Activated CD4-positive, alpha-beta T cell treated with anti-CD3 and anti-CD28 coated beads for 36 hours (primary cell): ENCODE data around the gene HOXD4. TPM values are rescaled to one million over a fixed set of nuclear protein-coding genes. Genes with fewer than 3 reads are reported as not detected.
A peak's percentile ranks its signal among the peaks of the same experiment; 100 is the strongest.

Experiments
- ATAC-seq: fragments of 200-7000 bp; cut with Tn5 transposase; one replicate; pipeline ENCODE4 v1.10.0; 2021; ENCODE audit warnings: mild to moderate bottlenecking, moderate library complexity
- CTCF ChIA-PET: fragments of 350-600 bp; sonication (Branson Sonifier 250); formaldehyde crosslinking; loops from one replicate; lab custom pipeline; 2021; ENCODE audit warnings: antibody characterized with exemption; lab: Charles Lee
- POLR2A ChIA-PET: fragments of 350-600 bp; sonication (Branson Sonifier 250); formaldehyde crosslinking; loops from one replicate; lab custom pipeline; 2021; ENCODE audit warnings: antibody characterized with exemption, inconsistent platforms; lab: Charles Lee
- DNase-seq: peaks from one replicate; pipeline ENCODE4 v3.0.0-alpha.2; 2020
- H3K27ac Mint-ChIP-seq: one replicate; pipeline ENCODE4 v1.8.0; 2021; ENCODE audit warnings: mixed read lengths
- H3K27me3 Mint-ChIP-seq: one replicate; pipeline ENCODE4 v1.8.0; 2021; ENCODE audit warnings: mixed read lengths
- H3K36me3 Mint-ChIP-seq: one replicate; pipeline ENCODE4 v1.8.0; 2021; ENCODE audit warnings: low read depth, mixed read lengths
- H3K4me1 Mint-ChIP-seq: one replicate; pipeline ENCODE4 v1.8.0; 2021; ENCODE audit warnings: mixed read lengths
- H3K4me3 Mint-ChIP-seq: one replicate; pipeline ENCODE4 v1.8.0; 2021; ENCODE audit warnings: mild to moderate bottlenecking, moderate library complexity, mixed read lengths
- H3K9me3 Mint-ChIP-seq: one replicate; pipeline ENCODE4 v1.8.0; 2021; ENCODE audit warnings: low read depth, mixed read lengths
- intact Hi-C, 2 experiments: fragments of 100-400 bp; cut with DNase I in 1 of 2; cut with micrococcal nuclease in 1 of 2; formaldehyde crosslinking; loops; one replicate each; pipeline versions ENCODE4 v1.14.2 to v1.15.1; 2022 to 2024; cut with DNase I, micrococcal nuclease
- total RNA-seq, 2 experiments: library from RNA; stranded (reverse); gene quantifications; one replicate each; pipeline ENCODE4 v1.2.3, GENCODE V29; 2021

The HOXD4 gene
- total RNA-seq, 2 experiments from 2014 or later = not detected

DNA sequence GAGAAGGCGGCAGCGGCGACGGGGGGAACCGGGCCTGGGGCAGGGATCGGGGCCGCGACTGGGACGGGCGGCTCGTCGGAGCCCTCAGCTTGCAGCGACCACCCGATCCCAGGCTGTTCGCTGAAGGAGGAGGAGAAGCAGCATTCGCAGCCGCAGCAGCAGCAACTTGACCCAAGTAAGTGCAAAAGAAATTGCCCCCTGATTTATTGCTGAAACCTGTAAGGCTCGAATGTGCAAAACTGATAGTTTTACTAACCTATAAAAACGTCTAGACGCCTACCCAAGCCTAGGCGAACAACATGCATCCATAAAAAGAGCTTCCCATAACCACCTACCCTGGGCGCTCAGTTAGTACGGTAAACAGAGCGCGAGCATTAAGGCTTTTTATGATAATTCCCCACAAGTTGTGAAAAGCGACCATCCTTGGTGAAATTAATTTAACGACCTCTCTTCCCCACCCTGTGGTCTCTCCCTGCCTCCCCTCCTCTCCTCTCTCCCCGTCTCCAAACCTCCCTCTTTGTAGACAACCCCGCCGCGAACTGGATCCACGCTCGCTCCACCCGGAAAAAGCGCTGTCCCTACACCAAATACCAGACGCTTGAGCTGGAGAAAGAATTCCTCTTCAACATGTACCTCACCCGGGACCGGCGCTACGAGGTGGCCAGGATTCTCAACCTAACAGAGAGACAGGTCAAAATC, 27.8 kb upstream of the HOXD4 start:
- intact Hi-C loops = loop anchor here (2.0 to 10.0 kb wide), 4 partner anchors 17 to 1789 kb away; partner anchors contain the start of genes EVX2 (in 2 of the 2), HOXD11 (in 1 of the 2) and SP9 (in 1 of the 2)
- H3K4me1 Mint-ChIP-seq = peaks cover 20% of the 10 kb centered on the region
- ChIA-PET CTCF (interaction anchor here (0.6 kb wide), 1 partner anchor 526 kb away, joined by 3 read pairs; no protein-coding TSS in a partner anchor), POLR2A (no interaction called here)
- peaks cover 3% of the 10 kb centered on the region for H3K9me3 Mint-ChIP-seq
- H3K4me3 Mint-ChIP-seq = no peak overlapping the region
- H3K36me3 Mint-ChIP-seq = no peaks in the 10 kb centered on the region
- H3K27ac Mint-ChIP-seq = no peak overlapping the region
- no peak for ATAC-seq
- H3K27me3 Mint-ChIP-seq = peaks cover 73% of the 10 kb centered on the region
- peak; percentile 9 for DNase-seq

DNA sequence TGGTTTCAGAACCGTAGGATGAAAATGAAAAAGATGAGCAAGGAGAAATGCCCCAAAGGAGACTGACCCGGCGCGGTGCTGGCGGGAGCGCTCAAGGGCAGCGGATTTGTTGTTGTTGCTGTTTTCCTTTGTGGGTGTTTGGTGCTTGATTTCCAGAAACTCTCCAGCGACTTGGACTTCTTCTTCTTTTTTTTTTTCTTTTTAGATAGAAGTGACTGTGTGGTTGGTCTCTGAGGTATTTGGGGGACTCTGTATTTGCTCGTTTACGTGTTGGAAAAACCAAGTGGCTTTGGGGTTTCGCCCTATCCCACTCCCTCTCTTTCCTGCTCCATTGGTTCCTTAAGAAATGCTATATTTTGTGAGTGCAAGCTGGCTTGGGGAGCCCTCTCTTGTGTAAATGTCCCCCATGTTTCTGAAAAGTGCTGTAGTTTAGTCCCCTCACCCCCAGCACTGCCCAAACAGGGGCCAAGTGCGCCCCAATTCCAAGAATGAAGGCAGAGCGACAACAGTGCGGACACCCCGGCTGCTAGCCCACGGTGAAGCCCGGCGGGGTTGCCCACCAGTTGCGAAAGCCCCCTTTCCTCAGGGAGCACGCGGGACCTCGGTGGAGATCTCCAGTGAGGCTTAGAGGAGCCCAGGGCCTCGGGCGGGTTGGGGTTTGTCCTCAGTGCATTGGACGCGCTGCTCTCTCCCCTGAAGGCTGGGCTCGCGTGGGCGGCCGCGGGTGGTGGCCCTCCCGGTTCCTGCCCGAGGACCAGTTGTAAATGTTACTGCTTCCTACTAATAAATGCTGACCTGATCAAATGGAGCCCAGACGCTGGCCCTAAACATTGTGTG, 27.0 kb upstream of the HOXD4 start:
- Mint-ChIP-seq H3K36me3 (no peaks in the 10 kb centered on the region), H3K27me3 (peaks cover 72% of the 10 kb centered on the region), H3K9me3 (no peaks in the 10 kb centered on the region), H3K27ac (no peak overlapping the region), H3K4me1 (peaks cover 22% of the 10 kb centered on the region), H3K4me3 (no peak overlapping the region)
- ATAC-seq (no peak), DNase-seq (no peak)
- POLR2A ChIA-PET = no interaction called here
- CTCF ChIA-PET = interaction anchor here (0.6 kb wide), 1 partner anchor 526 kb away, joined by 3 read pairs; no protein-coding TSS in a partner anchor
- intact Hi-C loops = loop anchor here (5.0 to 10.0 kb wide), 2 partner anchors 42 to 1790 kb away; partner anchors contain the start of genes EVX2 (in 1 of the 2) and SP9 (in 1 of the 2)

DNA sequence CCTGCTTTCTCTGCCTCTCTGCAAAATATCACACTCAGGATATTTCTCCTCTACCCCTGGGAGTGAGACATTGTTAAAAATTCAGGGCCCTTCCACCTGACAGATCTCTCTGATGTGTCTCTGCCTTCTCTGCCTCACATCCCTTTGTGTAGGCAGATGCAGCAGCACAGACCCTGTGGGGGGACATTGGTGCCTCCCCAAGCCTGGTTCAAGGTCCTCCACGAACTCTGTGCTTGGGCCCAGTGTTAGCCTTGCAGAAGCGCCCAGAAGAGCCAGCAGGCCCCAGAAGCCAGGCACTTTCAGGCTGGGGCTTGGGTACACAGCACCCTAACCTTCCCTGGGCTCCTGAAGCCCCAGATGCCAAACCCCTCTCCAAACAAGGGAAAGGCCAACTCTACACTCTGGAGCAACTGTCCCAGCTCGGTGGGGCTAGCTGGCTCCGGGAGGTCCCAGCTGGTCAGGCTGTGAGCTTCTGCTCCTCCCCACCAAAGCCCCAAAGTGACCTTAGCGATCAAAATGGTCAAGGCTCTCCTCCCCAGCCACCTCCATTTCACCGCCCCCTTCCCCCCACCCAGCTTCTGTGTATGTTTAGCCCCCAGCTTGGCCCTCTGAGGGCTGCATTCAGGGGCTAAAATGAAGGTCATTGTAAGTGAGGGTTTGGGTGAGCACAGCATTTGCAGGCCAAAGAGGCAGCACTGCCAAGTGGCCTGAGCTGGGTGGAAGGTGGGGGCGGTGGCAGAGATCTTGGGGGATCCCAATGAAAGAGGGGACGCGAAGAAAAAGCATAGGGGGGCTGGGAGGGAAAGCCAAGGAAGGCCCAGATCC, 26.2 kb upstream of the HOXD4 start:
- Mint-ChIP-seq H3K27me3 (peaks cover 65% of the 10 kb centered on the region), H3K27ac (no peak overlapping the region), H3K4me3 (no peak overlapping the region), H3K9me3 (no peaks in the 10 kb centered on the region), H3K36me3 (no peaks in the 10 kb centered on the region), H3K4me1 (peaks cover 22% of the 10 kb centered on the region)
- intact Hi-C loops = loop anchor here (5.0 to 10.0 kb wide), 6 partner anchors 37 to 1790 kb away; partner anchors contain the start of genes EVX2 (in 1 of the 2) and SP9 (in 1 of the 2)
- CTCF ChIA-PET = interaction anchor here (1.1 to 4.2 kb wide), 8 partner anchors 9 to 727 kb away, joined by 3 to 68 read pairs (median 14); no protein-coding TSS in a partner anchor
- POLR2A ChIA-PET = no interaction called here
- no peak for ATAC-seq
- no peak for DNase-seq

DNA sequence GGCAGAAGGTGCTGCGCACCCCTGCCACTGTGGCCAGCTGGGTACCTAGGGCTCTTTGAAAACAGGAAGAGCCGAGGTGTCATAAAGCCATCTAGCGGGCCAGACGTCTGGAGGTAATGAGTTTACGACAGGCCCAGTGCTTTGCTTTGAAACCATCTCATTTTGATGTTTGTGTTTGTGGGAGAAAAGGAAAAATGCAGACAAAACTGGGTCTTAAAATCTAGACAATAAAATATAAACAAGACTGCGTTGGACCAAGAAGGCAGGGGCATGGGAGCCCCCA, 25.6 kb upstream of the HOXD4 start:
- intact Hi-C loops = loop anchor here (2.0 to 10.0 kb wide), 7 partner anchors 37 to 1791 kb away; partner anchors contain the start of gene SP9 (in 1 of the 2)
- POLR2A ChIA-PET = no interaction called here
- CTCF ChIA-PET = interaction anchor here (1.1 to 4.2 kb wide), 8 partner anchors 8 to 727 kb away, joined by 3 to 68 read pairs (median 14); no protein-coding TSS in a partner anchor

DNA sequence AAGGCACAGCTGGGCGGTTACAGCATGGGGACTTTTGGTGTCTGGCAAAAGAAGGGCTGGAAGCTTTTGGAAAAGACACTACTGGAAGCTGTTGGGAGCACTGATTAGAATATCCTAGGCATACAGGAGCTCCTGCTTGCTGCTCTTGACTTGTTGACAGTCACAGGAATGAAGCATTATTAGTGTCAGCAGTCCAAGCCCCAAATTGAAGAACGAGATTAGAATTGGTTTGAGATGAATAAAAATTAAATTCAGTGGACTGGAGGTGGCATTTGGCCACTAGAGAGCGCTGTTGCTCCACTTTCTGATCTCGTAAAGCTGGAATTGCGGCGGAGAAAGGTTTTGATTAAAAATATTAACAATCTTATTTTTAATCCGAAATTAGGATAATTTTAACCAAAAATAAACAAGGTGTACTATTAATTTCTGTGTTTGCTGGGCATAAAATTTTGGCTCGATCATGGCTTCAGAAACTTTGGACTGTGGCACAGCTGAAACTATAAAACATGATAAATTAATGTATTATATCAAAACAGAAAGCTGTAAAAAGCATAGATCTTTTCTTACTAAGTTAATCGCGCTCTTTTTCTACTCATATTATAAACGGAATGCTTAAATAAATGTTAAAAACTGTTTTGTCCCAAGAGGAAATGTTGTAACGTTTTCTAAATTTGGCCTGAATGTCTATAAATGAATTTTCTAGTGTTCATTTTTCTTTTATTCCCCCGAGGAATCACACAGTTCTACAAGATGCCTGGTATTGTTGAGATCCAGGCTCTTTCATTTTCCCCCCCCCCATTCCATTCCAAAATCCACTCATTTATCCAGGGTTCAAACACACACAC, 24.2 kb upstream of the HOXD4 start:
- Mint-ChIP-seq H3K27me3 (peaks cover 67% of the 10 kb centered on the region), H3K27ac (no peak overlapping the region), H3K9me3 (no peaks in the 10 kb centered on the region), H3K4me1 (peaks cover 31% of the 10 kb centered on the region), H3K4me3 (no peak overlapping the region), H3K36me3 (no peaks in the 10 kb centered on the region)
- ATAC-seq (no peak), DNase-seq (peak; percentile 81)
- ChIA-PET CTCF (interaction anchor here (0.6 to 4.2 kb wide), 54 partner anchors 9 to 1169 kb away, joined by 3 to 68 read pairs (median 4); partner anchors contain the start of gene HOXD4), POLR2A (no interaction called here)
- intact Hi-C loops = loop anchor here (1.0 to 10.0 kb wide), 13 partner anchors 35 to 1792 kb away; partner anchors contain the start of gene SP9 (in 1 of the 2)

More for the DNA sequence above, 25.6 kb upstream of the HOXD4 start:
- H3K4me1 Mint-ChIP-seq = peaks cover 24% of the 10 kb centered on the region
- DNase-seq (no peak), ATAC-seq (no peak)
- H3K27me3 Mint-ChIP-seq = peaks cover 61% of the 10 kb centered on the region
- H3K4me3 Mint-ChIP-seq = no peak overlapping the region
- H3K9me3 Mint-ChIP-seq = no peaks in the 10 kb centered on the region
- no peak overlapping the region for H3K27ac Mint-ChIP-seq
- H3K36me3 Mint-ChIP-seq = no peaks in the 10 kb centered on the region

DNA sequence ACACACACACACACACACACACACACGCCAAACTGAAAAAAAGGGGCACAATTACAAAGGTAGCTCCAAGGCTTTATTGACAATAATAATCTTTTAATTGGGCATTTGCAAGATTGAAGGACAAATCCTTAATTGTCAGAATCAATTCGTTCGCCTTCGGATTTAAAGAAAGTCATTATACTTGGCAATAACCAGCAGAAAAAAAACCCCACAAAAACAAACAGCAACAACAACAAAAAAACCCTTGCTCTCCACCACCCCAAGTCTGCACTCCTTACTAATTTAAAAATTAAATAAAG, 23.6 kb upstream of the HOXD4 start:
- intact Hi-C loops = loop anchor here (1.0 to 10.0 kb wide), 13 partner anchors 35 to 1793 kb away; partner anchors contain the start of gene SP9 (in 1 of the 2)
- ChIA-PET POLR2A (no interaction called here), CTCF (interaction anchor here (0.7 to 4.2 kb wide), 30 partner anchors 8 to 1168 kb away, joined by 3 to 68 read pairs (median 6); no protein-coding TSS in a partner anchor)
- Mint-ChIP-seq H3K27me3 (peaks cover 69% of the 10 kb centered on the region), H3K27ac (no peak overlapping the region), H3K36me3 (no peaks in the 10 kb centered on the region), H3K4me3 (peak overlapping the region; percentile 9), H3K9me3 (no peaks in the 10 kb centered on the region), H3K4me1 (peaks cover 31% of the 10 kb centered on the region)
- DNase-seq (no peak), ATAC-seq (no peak)

DNA sequence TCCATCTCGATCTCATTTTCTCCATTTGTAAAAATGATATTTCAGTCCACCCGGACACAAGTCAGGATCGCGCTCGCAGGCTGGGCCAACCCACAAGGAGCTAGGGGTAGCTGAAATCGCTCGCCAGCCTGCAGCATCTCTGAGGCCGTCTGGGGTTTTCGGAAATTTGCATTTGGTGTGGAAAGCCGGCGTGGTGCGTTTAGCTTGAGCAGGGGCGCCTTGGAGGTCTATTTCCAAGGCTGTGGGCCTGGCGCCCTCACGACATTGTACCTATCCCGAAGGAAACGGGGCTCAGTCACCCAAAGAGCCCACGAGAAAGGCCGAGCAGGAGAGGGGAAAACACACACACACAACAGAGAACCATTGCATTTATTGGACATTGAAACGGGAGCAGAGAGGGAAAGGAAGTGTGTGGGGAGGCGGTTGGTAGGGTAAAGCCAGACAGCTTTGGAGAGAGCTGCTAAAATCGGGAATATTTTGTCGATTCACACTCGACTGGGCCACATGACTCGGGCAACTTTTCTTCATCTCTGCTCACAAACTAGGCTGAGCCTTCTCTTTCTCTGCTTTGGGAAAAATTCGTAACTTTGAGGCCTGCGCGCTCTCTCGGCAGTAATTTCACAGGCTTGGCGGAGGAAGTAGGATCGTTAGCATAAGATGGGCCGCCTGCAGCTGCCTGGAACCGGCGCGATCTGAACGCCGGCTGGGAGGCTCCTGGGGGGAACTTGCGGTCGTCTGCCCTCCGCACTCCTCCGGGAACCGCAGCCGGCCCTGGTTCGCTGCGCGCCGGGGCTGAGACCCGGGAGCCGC, 23.0 kb upstream of the HOXD4 start:
- Mint-ChIP-seq H3K4me3 (peak overlapping the region; percentile 9), H3K4me1 (peaks cover 31% of the 10 kb centered on the region), H3K36me3 (no peaks in the 10 kb centered on the region), H3K9me3 (no peaks in the 10 kb centered on the region), H3K27ac (no peak overlapping the region), H3K27me3 (peaks cover 74% of the 10 kb centered on the region)
- DNase-seq = peak; percentile 18
- no peak for ATAC-seq
- CTCF ChIA-PET = interaction anchor here (0.6 to 4.2 kb wide), 22 partner anchors 12 to 1167 kb away, joined by 3 to 68 read pairs (median 6); no protein-coding TSS in a partner anchor
- intact Hi-C loops = loop anchor here (5.0 to 10.0 kb wide), 5 partner anchors 34 to 1794 kb away; partner anchors contain the start of gene SP9 (in 1 of the 2)
- POLR2A ChIA-PET = no interaction called here

DNA sequence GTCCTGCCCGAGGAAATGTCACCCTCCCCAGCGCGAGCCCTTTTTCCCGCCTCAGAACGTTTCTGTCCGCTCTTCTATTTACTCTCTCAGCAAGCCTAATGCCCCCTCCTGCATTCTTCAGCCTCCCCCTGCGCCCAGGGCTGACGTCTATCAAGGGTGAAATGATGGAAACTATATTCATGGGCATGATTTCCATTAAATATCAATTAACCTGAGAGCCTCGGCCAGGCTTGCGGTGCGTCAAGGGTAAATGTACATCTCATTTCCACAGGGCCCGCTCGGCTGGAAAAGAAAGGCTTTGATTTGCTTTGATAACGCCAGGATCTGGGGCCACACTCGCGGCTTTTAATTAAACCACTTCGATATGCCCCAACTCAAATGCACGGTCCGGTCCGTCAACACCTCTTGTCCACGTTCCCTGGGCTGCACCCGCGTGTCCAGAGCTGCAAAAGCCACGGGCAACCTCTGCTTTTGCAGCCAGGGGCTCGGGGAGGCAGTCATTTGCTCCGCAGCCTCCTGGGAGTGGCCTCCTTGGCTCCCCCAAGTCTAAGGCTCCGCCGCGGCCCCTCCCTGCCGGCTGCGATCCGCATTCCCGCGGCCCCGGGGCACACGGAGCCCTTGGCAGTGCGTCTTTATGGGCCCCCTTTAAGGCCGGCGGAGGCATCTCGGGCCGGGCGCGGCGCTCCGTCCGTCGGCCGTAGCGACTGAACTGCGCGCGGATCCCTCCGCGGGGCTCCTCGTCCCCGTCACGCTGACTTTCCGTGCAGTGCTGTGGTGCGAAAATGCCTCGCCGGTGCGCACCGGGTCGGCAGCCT, 22.2 kb upstream of the HOXD4 start, which contains the start of gene HOXD8:
TSS of gene HOXD8 (plus strand) at position 724 of the 815 bp plus-strand sequence. CDS start 662 bp downstream, outside the sequence.
- Mint-ChIP-seq H3K36me3 (no peaks in the 10 kb centered on the region), H3K9me3 (no peaks in the 10 kb centered on the region), H3K4me3 (peak within 1 kb of the TSS; percentile 41), H3K4me1 (peaks cover 27% of the 10 kb centered on the region), H3K27me3 (peaks cover 75% of the 10 kb centered on the region), H3K27ac (no peak within 1 kb of the TSS)
- ChIA-PET POLR2A (no interaction called here), CTCF (interaction anchor here (0.6 to 4.2 kb wide), 6 partner anchors 16 to 1019 kb away, joined by 3 to 68 read pairs (median 5); no protein-coding TSS in a partner anchor)
- intact Hi-C loops = loop anchor here (5.0 to 10.0 kb wide), 5 partner anchors 33 to 1794 kb away; partner anchors contain the start of gene SP9 (in 1 of the 2)
- peak; percentile 52 for DNase-seq
- ATAC-seq = no peak

DNA sequence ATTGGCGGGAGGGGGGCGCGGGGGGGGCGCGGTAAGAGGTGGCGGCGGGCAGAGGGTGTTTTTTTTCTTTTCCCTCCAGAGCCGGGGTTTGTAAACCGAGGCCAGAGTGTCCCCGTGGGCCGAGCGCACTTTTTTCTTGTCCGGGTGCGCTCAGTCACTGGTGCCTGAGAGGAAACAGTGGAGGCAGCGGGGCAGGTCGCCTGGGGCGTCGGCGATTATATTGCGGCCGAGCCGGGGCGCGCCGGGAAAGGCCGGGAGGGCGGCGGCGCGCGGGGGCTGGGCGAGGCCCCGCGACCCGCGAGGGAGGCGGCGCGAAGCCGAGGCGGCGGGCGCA, 21.6 kb upstream of the HOXD4 start:
- no peak for ATAC-seq
- CTCF ChIA-PET = interaction anchor here (1.3 kb wide), 1 partner anchor 15 kb away, joined by 3 read pairs; no protein-coding TSS in a partner anchor

More for the DNA sequence above, 21.6 kb upstream of the HOXD4 start:
- no peaks in the 10 kb centered on the region for H3K36me3 Mint-ChIP-seq
- no peak overlapping the region for H3K27ac Mint-ChIP-seq
- peak overlapping the region; percentile 41 for H3K4me3 Mint-ChIP-seq
- H3K4me1 Mint-ChIP-seq = peaks cover 27% of the 10 kb centered on the region
- POLR2A ChIA-PET = no interaction called here
- intact Hi-C loops = loop anchor here (2.0 to 10.0 kb wide), 6 partner anchors 33 to 1795 kb away; partner anchors contain the start of gene SP9 (in 1 of the 2)
- peaks cover 74% of the 10 kb centered on the region for H3K27me3 Mint-ChIP-seq
- DNase-seq = no peak
- no peaks in the 10 kb centered on the region for H3K9me3 Mint-ChIP-seq
